OCI-M1 (cell line): ENCODE results near the gene RAB3B.
"Not testable (repeated sequence)": the region's sequence is repeated elsewhere in the genome, so short reads cannot be mapped to it uniquely, and the experiment has no call there.

Experiments used
- DNase-seq: peaks from one replicate; lab custom pipeline; 2025; lab: John Stamatoyannopoulos, UW

Gene RAB3B

GRCh38 chr1:51990478-51990965 is at the start of gene RAB3B:
Gene RAB3B (minus strand): TSS chr1:51990700. CDS start chr1:51977117, 13,583 bp downstream.
- DNase-seq = peak; percentile 34

- no peak for DNase-seq
These were observed 47.4 kb upstream of the RAB3B start for GRCh38 chr1:52037909-52038308.

DNA sequence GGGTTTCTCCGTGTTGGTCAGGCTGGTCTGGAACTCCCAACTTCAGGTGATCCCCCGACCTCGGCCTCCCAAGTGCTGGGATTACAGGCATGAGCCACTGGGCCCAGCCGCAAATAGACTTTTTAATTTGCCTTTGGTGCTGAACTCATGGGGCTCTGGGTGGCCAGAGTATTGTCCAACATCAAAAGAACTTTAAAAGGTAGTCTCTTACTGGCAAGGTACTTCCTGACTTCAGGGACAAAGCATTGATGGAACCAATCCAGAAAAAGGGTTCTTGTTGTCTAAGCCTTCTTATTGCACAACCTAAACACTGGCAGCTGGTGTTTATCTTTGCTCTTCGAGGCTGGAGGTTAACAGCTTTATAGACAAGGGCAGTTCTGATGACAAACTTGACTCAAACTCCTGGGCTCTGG is 46.9 kb upstream of the RAB3B start:
- no peak for DNase-seq

- no peak for DNase-seq
These were observed 43.5 kb upstream of the RAB3B start for GRCh38 chr1:52034050-52034384.

GRCh38 chr1:52033190-52034049 is 42.9 kb upstream of the RAB3B start, which contains the start of gene KTI12:
Gene KTI12 (minus strand): TSS chr1:52033810. CDS start chr1:52033761, 49 bp downstream.
- peak; percentile 93 for DNase-seq

DNA sequence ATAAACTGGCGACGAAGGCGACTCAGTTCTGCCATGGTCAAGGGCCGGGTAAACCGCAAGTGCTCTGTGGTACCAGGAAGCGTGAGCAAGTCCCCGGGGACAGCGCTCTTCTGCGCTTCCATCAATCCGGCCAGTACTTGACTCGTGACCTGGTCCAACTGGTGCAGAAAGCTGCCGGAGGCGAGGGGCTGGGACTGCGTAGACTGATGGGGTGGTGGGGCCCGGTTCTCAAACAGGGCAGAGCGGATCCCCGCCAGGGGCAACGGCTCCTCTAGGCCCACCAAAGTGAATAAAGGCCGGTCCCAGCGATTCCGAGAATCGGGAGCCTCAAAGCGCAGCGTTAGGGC is 42.3 kb upstream of the RAB3B start:
- DNase-seq = peak; percentile 61

DNA sequence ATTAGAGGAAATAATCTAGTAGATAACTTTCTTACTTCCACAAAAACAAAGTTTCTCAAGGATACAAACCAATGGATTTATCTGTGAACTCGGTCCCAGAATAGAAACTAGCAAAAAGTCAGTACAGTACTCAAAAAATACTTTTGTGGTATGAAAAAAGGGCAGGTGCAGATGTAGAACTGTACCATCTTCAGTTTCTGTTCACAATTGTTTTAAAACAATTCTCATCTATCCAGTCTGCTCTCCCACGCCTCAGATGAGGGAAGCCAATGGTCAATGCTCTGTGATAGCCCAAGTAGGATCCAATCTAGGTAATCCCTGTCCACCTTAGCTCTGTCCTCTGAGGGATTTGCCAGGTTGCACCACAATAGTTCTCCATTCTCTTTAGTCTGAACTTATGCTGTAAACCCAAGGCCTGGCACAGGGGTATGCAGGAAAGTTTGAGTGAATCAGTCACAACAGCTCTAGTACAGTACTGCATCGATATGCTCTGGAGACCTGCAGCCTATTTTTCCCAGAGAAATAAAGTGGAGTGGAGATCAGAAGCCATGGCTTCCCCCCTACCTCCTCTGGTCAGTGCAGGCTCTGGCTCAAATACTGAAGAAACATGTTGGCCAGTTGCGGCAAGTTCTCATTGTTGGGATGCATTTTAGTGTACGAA is 41.8 kb upstream of the RAB3B start:
- no peak for DNase-seq

GRCh38 chr1:52028839-52029238 is 38.3 kb upstream of the RAB3B start:
- not testable (repeated sequence) for DNase-seq

GRCh38 chr1:52028328-52028727 is 37.8 kb upstream of the RAB3B start:
- DNase-seq = no peak

- DNase-seq = no peak
These were observed 35.8 kb upstream of the RAB3B start for GRCh38 chr1:52026278-52026677.

GRCh38 chr1:52022133-52022532 is 31.6 kb upstream of the RAB3B start:
- no peak for DNase-seq

- DNase-seq = no peak
These were observed 17.7 kb upstream of the RAB3B start for GRCh38 chr1:52008071-52008809.

DNA sequence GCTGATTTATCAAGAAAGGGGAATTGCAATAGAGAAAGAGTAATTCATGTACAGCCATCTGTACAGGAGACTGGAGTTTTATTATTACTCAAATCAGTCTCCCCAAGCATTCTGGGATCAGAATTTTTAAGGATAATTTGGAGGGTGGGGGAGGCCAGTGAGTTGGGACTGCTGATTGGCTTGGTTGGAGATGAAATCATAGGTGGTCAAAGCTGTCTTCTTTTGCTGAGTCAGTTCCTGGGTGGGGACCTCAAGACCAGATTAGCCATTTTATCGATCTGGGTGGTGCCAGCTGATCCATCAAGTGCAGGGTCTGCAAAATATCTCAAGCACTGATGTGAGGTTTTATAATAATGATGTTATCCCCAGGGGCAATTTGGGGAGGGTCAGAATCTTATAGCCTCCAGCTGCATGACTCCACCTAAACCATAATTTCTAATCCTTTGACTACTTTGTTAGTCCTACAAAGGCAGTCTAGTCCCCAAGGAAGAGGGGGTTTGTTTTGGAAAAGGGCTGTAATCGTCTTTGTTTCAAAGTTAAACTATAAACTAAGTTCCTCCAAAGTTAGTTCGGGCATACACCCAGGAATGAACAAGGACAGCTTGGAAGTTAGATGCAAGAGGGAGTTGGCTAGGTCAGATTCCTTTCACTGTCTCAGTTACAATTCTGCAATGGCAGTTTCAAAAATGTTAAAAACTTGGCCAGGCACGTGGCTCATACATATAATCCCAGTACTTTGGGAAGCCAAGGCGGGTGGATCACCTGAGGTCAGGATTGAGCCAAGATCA is 16.9 kb upstream of the RAB3B start:
- DNase-seq = no peak

DNA sequence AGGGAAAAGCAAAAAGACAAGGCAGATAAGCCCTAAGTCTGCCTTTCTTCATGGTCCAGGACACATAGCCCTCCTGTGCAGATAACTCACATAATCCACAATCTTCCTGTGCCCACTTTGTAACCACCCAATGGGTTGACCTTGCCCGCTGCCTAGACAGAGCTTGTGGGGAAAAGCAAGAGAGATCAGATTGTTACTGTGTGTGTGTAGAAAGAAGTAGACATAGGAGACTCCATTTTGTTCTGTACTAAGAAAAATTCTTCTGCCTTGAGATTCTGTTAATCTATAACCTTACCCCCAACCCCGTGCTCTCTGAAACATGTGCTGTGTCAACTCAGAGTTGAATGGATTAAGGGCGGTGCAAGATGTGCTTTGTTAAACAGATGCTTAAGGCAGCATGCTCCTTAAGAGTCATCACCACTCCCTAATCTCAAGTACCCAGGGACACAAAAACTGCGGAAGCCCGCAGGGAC is 15.6 kb upstream of the RAB3B start:
- DNase-seq = not testable (repeated sequence)

- not testable (repeated sequence) for DNase-seq
These were observed 15.0 kb upstream of the RAB3B start for GRCh38 chr1:52005548-52005947.

DNA sequence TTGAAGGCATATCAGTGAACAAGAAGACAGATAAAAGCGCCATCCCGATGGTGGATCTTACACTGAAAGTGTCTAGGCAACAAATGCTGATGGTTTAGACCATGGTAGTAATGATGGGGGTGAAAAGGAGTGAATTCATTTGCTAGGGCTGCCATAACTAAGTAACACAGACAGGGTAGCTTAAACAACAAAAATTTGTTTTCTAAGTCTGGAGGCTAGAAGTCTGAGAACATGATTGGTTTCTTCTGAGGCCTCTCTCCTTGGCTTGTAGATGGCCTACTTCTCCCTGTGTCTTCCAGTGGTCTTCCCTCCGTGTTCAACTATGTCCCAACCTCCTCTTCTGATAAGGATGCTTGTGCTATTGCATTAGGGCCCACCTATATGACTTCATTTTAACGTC is 13.4 kb upstream of the RAB3B start:
- DNase-seq = no peak

GRCh38 chr1:52002038-52002917 is 11.8 kb upstream of the RAB3B start:
- DNase-seq = peak; percentile 94

DNA sequence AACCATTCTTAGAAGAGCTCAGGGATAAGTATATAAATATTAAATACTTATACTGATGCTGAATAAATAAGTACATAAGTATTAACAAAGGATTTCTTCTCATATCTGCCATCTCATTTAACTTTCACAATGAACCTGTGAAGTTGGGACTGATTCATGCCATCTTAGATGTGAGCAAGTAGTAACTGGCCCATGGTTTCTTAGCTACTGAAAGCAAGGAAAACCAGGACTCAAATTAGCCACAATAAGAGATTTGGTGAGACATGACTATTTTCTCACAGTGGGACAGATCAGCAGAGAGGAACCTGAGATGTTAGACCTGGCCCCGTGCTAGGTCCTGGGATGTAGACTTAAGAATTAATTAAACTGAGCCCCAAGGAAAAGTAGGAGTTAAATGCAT is 8.2 kb upstream of the RAB3B start:
- no peak for DNase-seq

- no peak for DNase-seq
These were observed 7.5 kb upstream of the RAB3B start for GRCh38 chr1:51997974-51998382.
